HG03378 (cell line): ENCODE results near the gene OR2T29.
"Not testable (repeated sequence)": the region's sequence is repeated elsewhere in the genome, so short reads cannot be mapped to it uniquely, and the experiment has no call there.

Experiments
- ATAC-seq: cut with Tn5 transposase; IDR thresholded peaks from one replicate; pipeline ENCODE4 v1.9.1; 2021; ENCODE audit warnings: mild to moderate bottlenecking, moderate library complexity; ENCODE audit not compliant: unreplicated experiment

The OR2T29 gene

DNA sequence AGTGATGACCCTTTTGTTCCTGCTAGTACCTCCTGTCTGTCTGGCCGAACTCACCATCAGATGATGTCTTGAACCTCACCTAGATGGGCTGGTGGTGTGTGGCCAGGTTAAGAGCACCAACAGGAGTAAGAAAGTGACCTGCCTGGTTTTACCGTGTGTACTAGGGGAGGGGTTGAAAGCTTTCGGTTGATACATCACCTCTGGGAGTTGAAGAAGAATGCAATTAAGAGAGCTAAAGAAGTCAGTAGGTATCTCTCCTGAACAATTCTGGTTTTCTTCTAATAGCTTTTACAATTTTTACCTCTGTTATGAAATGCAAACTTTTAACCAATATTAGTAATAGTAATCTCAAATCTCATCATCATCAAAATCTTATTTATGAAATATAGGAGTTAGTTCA, at the start of gene OR2T29:
OR2T29 (minus strand) TSS at position 101 of the 400 bp plus-strand sequence. CDS start 3,281 bp downstream, outside the sequence.
- not testable (repeated sequence) for ATAC-seq

GRCh38 chr1:248611883-248612414, 49.4 kb upstream of the OR2T29 start:
- ATAC-seq = no peak

- ATAC-seq = no peak
Observed at GRCh38 chr1:248610301-248610700, 47.7 kb upstream of the OR2T29 start.

- no peak for ATAC-seq
Observed at GRCh38 chr1:248599396-248599795, 36.8 kb upstream of the OR2T29 start.

DNA sequence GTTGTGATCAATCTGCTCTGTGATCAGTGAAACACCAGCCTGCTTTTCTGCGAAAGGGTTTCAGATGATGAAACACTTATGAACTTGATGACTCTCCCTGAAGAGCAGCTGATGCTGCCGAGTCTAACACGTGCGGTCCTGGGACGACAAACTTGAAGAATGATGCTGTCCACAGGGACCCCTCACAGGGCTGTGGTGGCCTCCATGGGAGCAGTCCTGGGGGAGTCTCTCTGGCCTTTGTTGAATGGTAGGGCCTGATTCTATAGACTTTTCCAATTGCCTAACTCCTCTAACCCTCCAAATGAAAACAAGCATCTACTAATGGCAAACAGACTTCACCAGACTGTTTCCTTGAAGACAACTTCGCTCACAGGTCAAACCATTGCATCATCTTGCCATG, 35.0 kb upstream of the OR2T29 start, which contains the start of gene OR2T10:
OR2T10 (minus strand) TSS at position 112 of the 400 bp plus-strand sequence. CDS start 3,932 bp downstream, outside the sequence.
- ATAC-seq = no peak

GRCh38 chr1:248596615-248597014, 34.0 kb upstream of the OR2T29 start:
- peak; percentile 48 for ATAC-seq

DNA sequence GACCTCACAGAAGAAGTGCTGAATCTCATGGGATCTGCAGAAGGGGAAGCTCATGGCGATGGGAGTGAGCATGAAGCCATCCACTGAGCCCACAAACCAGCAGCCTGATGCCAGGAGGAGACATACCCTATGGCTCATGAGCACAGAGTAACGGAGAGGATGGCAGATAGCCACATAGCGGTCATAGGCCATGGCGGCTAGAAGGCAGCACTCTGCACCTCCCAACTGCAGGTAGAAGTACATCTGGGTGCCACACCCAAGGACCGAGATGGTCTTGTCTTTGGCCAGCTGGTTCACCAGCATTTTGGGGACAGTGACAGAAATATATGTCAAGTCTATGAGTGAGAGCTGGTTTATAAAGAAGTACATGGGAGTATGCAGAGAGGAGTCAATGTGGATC, 30.7 kb upstream of the OR2T29 start:
- no peak for ATAC-seq

- ATAC-seq = no peak
Observed at GRCh38 chr1:248592655-248593054, 30.1 kb upstream of the OR2T29 start.

GRCh38 chr1:248590055-248590454, 27.5 kb upstream of the OR2T29 start:
- no peak for ATAC-seq

DNA sequence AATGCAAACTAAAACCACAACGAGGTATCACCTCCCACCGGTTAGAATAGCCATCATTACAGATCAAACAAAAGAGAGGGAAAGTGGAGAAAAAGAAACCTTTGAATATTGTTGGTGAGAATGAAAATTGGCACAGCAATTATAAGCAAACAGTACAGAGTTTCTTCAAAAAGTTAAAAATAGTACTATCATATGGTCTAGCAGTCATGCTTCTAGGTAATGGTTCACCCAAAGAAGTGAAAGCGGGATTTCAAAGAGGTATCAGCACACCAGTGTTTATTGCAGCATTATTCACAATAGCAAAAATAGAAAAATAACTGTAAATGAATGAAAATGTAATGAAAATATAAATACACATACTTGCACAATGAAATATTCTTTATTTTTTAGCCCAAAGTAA, 26.8 kb upstream of the OR2T29 start:
- no peak for ATAC-seq

DNA sequence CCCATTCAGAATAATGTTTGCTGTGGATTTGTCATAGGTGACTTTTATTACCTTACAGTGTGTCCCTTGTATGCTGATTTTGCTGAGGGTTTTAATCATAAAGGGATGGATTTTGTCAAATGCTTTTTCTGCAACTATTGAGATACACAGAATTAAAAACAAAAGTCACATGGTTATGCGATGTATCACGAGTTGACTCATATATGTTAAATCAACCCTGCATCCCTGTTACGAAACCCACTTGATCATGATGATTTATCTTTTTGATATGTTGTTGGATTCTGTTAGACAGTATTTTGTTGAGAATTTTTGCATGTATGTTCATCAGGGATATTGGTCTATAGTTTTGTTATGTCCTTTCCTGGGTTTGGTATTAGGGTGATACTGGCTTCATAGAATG, 22.7 kb upstream of the OR2T29 start:
- ATAC-seq = no peak

GRCh38 chr1:248576260-248576980, 13.8 kb upstream of the OR2T29 start:
- ATAC-seq = no peak

DNA sequence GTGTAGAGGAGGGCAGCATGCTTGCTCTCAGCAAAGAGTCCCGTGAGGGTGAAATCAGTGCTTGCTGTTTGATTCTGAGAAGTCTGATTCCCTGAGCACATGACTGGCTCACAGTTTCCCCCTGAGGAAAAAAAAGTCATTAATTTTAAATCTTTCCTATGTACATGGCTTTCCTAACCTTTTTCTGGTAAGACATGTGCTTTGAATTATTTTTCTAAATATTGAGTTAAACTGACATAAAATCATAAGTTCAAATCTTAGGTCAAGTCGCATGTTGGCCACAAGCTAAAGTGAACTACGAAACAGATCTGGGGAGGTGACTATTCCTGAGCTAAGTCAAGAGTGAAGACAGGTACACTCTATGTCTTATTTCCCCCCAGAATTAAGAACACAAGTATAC, 12.1 kb upstream of the OR2T29 start, which contains the start of gene OR2T34:
OR2T34 (minus strand) TSS at position 101 of the 400 bp plus-strand sequence; CDS start at position 101, 0 bp downstream.
- not testable (repeated sequence) for ATAC-seq

GRCh38 chr1:248573856-248574255, 11.3 kb upstream of the OR2T29 start:
- not testable (repeated sequence) for ATAC-seq

DNA sequence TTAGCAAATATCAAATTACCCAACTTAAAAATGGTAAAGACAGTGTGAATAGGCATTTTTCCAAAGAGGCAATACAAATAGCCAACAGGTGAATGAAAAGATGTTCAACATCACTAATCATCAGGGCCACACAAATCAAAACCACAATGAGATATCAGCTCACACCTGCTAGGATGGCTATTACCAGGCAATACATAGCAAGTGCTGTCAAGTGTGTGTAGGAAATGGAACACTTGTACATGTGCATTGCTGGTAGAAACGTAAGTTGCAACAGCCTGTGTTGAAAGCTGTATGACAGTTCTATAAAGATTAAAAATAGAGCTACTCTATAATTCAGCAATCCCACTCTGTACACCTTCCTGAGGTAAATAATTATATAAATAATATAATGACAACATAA, 9.5 kb upstream of the OR2T29 start:
- peak; percentile 91 for ATAC-seq

GRCh38 chr1:248570811-248571210, 8.2 kb upstream of the OR2T29 start:
- not testable (repeated sequence) for ATAC-seq

DNA sequence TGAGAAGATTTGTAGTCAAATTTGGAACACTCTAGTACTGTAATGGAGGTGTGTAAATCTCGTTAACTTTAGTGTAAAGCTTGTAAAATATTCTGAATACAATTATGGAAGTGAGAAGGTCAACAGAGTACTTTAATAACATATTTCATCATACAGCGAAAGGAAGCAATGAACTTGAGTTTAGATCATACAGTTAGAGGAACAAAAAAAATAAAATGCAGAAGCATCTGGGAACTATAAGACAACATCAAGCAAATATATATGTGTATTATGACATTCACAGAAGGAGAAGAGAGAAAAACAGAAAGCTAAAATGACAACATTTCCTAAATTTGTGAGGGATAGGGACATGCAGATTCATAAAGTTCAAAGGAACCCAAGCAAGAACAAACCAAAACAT, 6.5 kb upstream of the OR2T29 start:
- not testable (repeated sequence) for ATAC-seq

- ATAC-seq = peak; percentile 76
Observed at GRCh38 chr1:248565530-248566373, 3.2 kb upstream of the OR2T29 start.

- ATAC-seq = not testable (repeated sequence)
Observed at GRCh38 chr1:248551027-248551426, 11.5 kb downstream of the OR2T29 start.

GRCh38 chr1:248547383-248547782, 15.2 kb downstream of the OR2T29 start:
- ATAC-seq = not testable (repeated sequence)

DNA sequence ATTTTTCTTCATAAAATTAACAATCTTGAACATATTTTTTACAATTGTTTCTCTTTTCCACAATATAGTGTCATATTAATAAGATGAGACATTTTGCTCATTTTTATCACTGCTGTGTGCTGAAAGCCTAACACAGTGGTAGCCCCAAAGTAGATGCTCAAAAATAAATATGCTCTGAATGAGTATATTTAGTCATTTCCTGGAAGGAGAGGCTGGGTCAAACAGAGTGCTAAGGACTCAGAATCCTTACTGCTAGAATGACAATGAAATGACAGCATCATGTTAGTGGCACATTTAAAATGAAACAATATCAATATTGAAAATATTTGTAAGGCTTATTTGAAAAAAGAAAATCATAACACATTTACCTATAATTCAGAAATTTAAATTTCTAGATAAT, 25.1 kb downstream of the OR2T29 start:
- ATAC-seq = peak; percentile 79
